Panc1 (cell line): ENCODE measurements around the gene SMAP1.

Experiments
- CTCF ChIP-seq: fragments of 450-650 bp; IDR thresholded peaks from 2 replicates; pipeline ENCODE4 v1.5.1; 2017; ENCODE audit warnings: mild to moderate bottlenecking
- POLR2AphosphoS5 ChIP-seq: IDR thresholded peaks from 2 replicates; pipeline ENCODE4 v1.6.1; 2012; ENCODE audit warnings: mild to moderate bottlenecking, low read depth, low read length, moderate library complexity
- REST ChIP-seq, 2 experiments: IDR thresholded peaks; 2 replicates each; pipeline ENCODE4 v1.6.1; 2011 to 2012; ENCODE audit warnings: low read depth in 2 of 2, control low read depth in 1 of 2, low read length in 1 of 2, mild to moderate bottlenecking in 1 of 2, moderate library complexity in 1 of 2; ENCODE audit not compliant: insufficient read depth in 1 of 2
- SIN3A ChIP-seq: IDR thresholded peaks from 2 replicates; pipeline ENCODE4 v1.6.1; 2012; ENCODE audit warnings: low read depth, mild to moderate bottlenecking, low read length, moderate library complexity, borderline replicate concordance; ENCODE audit not compliant: insufficient read depth
- TCF7L2 ChIP-seq: IDR thresholded peaks from 2 replicates; pipeline ENCODE4 v1.6.1; 2011; ENCODE audit warnings: mild to moderate bottlenecking, low read depth, low read length, inconsistent platforms

DNA sequence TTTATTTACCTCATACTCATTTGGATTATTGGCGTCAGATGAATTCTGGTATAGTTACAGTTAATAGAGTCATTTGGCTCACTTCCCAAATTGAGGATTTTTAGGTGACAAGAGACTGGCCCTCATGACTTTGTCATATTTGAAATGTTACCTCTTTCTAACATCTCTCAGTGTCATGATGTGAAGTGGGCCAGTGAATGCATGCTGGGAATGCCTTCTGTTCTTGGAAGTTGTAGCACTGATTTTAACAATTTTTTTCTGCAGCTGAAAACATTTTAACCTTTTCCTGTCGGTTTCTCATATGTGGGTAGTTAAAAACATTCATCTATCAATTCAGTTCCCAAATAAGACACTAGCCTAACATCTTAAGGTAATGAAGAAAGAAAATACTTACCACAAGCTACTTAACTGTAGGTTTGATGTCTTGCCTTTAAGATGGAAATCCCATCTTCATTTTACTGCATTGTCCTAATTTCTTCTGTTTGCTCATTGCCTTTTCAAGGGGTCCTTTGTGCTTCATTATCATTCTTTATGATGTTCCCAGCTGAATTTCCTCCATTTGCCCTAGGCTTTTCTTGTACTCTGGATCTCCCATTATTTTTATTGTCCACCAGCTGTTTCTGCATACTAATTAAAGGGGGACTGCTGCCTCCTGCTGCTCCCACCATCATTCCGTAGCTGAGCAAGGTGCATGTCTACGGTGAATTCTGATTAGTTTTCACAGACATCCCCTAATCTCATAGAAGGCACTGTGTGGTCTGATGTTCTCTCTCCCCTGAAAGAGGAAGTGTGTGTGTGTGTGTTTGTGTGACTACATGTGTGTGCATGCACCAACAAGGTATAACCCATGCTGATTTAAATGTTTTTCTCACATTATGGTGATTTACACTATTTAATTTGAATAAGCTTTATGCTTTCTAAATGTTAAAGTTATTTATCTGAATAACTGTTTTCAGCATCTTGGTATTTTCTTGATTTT is 179.7 kb downstream of the SMAP1 start:
- TF ChIP-seq CTCF (no peak), POLR2AphosphoS5 (no peak), SIN3A (no peak), REST (IDR thresholded peaks at IDR 0.05; ENCODE audit: insufficient read depth in 1 of 2, low read depth in 2 of 2, low read length in 1 of 2) (no peak), TCF7L2 (no peak)
